GM19468 (cell line): ENCODE measurements around the gene KDM3A.

Source experiments
- ATAC-seq: cut with Tn5 transposase; IDR thresholded peaks from one replicate; pipeline ENCODE4 v1.9.1; 2021; ENCODE audit warnings: mild to moderate bottlenecking, moderate library complexity, moderate number of reproducible peaks; ENCODE audit not compliant: unreplicated experiment; ENCODE audit errors: extremely low read depth

KDM3A gene

GRCh38 chr2:86440631-86441391 lies at the start of gene KDM3A:
Gene KDM3A (plus strand): TSS chr2:86441371. CDS start chr2:86442048, 677 bp downstream.
- peak; percentile 55 for ATAC-seq

GRCh38 chr2:86392873-86393518 lies 48.2 kb upstream of the KDM3A start:
- ATAC-seq, result no peak

GRCh38 chr2:86393521-86394491 lies 47.4 kb upstream of the KDM3A start:
- no peak for ATAC-seq

GRCh38 chr2:86396291-86396785 lies 44.8 kb upstream of the KDM3A start:
- no peak for ATAC-seq

- no peak for ATAC-seq
These were observed 43.2 kb upstream of the KDM3A start for GRCh38 chr2:86397986-86398385.

- no peak for ATAC-seq
These were observed 42.4 kb upstream of the KDM3A start for GRCh38 chr2:86398500-86399474.

- no peak for ATAC-seq
These were observed 40.9 kb upstream of the KDM3A start for GRCh38 chr2:86400321-86400720.

GRCh38 chr2:86410581-86410980 lies 30.6 kb upstream of the KDM3A start:
- no peak for ATAC-seq

- no peak for ATAC-seq
These were observed 29.8 kb upstream of the KDM3A start for GRCh38 chr2:86411396-86411795.

GRCh38 chr2:86412007-86412406 lies 29.2 kb upstream of the KDM3A start:
- ATAC-seq, result no peak

- ATAC-seq, result no peak
These were observed 27.7 kb upstream of the KDM3A start for GRCh38 chr2:86413296-86414094.

- no peak for ATAC-seq
These were observed 26.2 kb upstream of the KDM3A start for GRCh38 chr2:86414996-86415395.

GRCh38 chr2:86416146-86416545 lies 25.0 kb upstream of the KDM3A start:
- ATAC-seq, result no peak

- ATAC-seq, result no peak
These were observed 23.2 kb upstream of the KDM3A start for GRCh38 chr2:86417961-86418360.

- no peak for ATAC-seq
These were observed 20.3 kb upstream of the KDM3A start for GRCh38 chr2:86420913-86421312.

GRCh38 chr2:86426271-86426670 lies 14.9 kb upstream of the KDM3A start:
- no peak for ATAC-seq

GRCh38 chr2:86429335-86429734 lies 11.8 kb upstream of the KDM3A start:
- no peak for ATAC-seq

- no peak for ATAC-seq
These were observed 10.8 kb upstream of the KDM3A start for GRCh38 chr2:86430368-86430767.

- ATAC-seq, result no peak
These were observed 8.0 kb upstream of the KDM3A start for GRCh38 chr2:86433137-86433536.
